ENCODE data around the gene CTAG2.

CTAG2 gene

GRCh38 chrX:154661170-154661569 is 7.8 kb upstream of the CTAG2 start:
- Histone ChIP-seq H3K27ac (no peak overlapping the region), H3K4me3 (no peak overlapping the region)
- no peak for TF ChIP-seq CTCF (IDR thresholded peaks at IDR 0.05)
- no peak for DNase-seq (ENCODE audit: low spot score)

GRCh38 chrX:154660541-154660940 is 7.2 kb upstream of the CTAG2 start:
- H3K27ac ChIP-seq = no peak overlapping the region
- no peak for DNase-seq (ENCODE audit: low spot score)
- H3K4me3 ChIP-seq = no peak overlapping the region
- TF ChIP-seq CTCF (IDR thresholded peaks at IDR 0.05) = no peak

- no peak for TF ChIP-seq CTCF (IDR thresholded peaks at IDR 0.05)
- Histone ChIP-seq H3K27ac (no peak overlapping the region), H3K4me3 (no peak overlapping the region)
- DNase-seq (ENCODE audit: low spot score) = no peak
These were observed 5.6 kb upstream of the CTAG2 start for GRCh38 chrX:154658957-154659356.

GRCh38 chrX:154658187-154658586 is 4.8 kb upstream of the CTAG2 start:
- Histone ChIP-seq H3K27ac (no peak overlapping the region), H3K4me3 (no peak overlapping the region)
- TF ChIP-seq CTCF (IDR thresholded peaks at IDR 0.05) = no peak
- no peak for DNase-seq (ENCODE audit: low spot score)

- H3K27ac ChIP-seq = no peak overlapping the region
- DNase-seq (ENCODE audit: low spot score) = no peak
- no peak overlapping the region for H3K4me3 ChIP-seq
- TF ChIP-seq CTCF (IDR thresholded peaks at IDR 0.05) = no peak
These were observed 3.9 kb upstream of the CTAG2 start for GRCh38 chrX:154657226-154657805.

GRCh38 chrX:154655786-154656185 is 2.4 kb upstream of the CTAG2 start:
- no peak overlapping the region for H3K27ac ChIP-seq
- no peak overlapping the region for H3K4me3 ChIP-seq
- no peak for DNase-seq (ENCODE audit: low spot score)
- no peak for TF ChIP-seq CTCF (IDR thresholded peaks at IDR 0.05)

- DNase-seq (ENCODE audit: low spot score) = no peak
- no peak overlapping the region for H3K27ac ChIP-seq
- TF ChIP-seq CTCF (IDR thresholded peaks at IDR 0.05) = no peak
- H3K4me3 ChIP-seq = no peak overlapping the region
These were observed 2.0 kb upstream of the CTAG2 start for GRCh38 chrX:154655346-154655745.

Measured in coronary artery (tissue), 2 donors.